Left lung (tissue), 10 donors: Measurements from ENCODE around the gene IL1R1. TPM values are rescaled to one million over a fixed set of nuclear protein-coding genes. Genes with fewer than 3 reads are reported as not detected.
A peak's percentile ranks its signal among the peaks of the same experiment; 100 is the strongest.

Experiments used
- ATAC-seq: fragments of 200-7000 bp; cut with Tn5 transposase; one replicate; pipeline ENCODE4 v1.9.1; 2020; ENCODE audit warnings: moderate library complexity
- DNase-seq, 4 donors: peaks; one replicate each; pipeline ENCODE4 v3.0.0-alpha.2; 2013 to 2020
- H3K27ac ChIP-seq, 2 donors: fragments of 200-600 bp; sonication (generic) in 1 of 2; one replicate each; pipeline versions ENCODE4 v1.5.0 to v1.8.0; 2020 to 2021
- H3K27me3 ChIP-seq, 2 donors: fragments of 200-600 bp; sonication (generic) in 1 of 2; one replicate each; pipeline versions ENCODE4 v1.5.0 to v1.8.0; 2020 to 2021
- H3K36me3 ChIP-seq, 2 donors: fragments of 200-600 bp; sonication (generic) in 1 of 2; one replicate each; pipeline versions ENCODE4 v1.5.0 to v1.8.0; 2020 to 2021
- H3K4me1 ChIP-seq, 2 donors: fragments of 200-600 bp; one replicate each; pipeline ENCODE4 v1.8.0; 2021
- H3K4me3 ChIP-seq, 2 donors: fragments of 200-600 bp; sonication (generic) in 1 of 2; one replicate each; pipeline versions ENCODE4 v1.5.0 to v1.8.0; 2020 to 2021; ENCODE audit warnings: mild to moderate bottlenecking in 1 of 2
- H3K9me3 ChIP-seq, 2 donors: fragments of 200-600 bp; sonication (generic) in 1 of 2; one replicate each; pipeline versions ENCODE4 v1.5.0 to v1.8.0; 2020 to 2021
- intact Hi-C, 2 donors: fragments of 100-400 bp; cut with DNase I; formaldehyde crosslinking; loops; one replicate each; pipeline versions ENCODE4 v1.11.2 to v1.14.2; 2022
- polyA plus RNA-seq, 6 donors: library from polyadenylated mRNA; unstranded; fragments of 120-200 nt; gene quantifications; one replicate each; pipeline ENCODE4 v1.2.1, GENCODE V29; 2013; ENCODE audit not compliant: insufficient read length in 6 of 6
- total RNA-seq, 2 donors: library from RNA; stranded (reverse); fragmentation: NEBNext Ultra II Directional; extraction: Animal tissue kit (Norgen Biotek cat#: 25700); gene quantifications; one replicate each; pipeline ENCODE4 v1.2.1, GENCODE V29; 2021
- TF ChIP-seq, protein P1 (sequence below), 2 donors: fragments of 200-600 bp; sonication (generic) in 1 of 2; IDR thresholded peaks; one replicate each; pipeline versions ENCODE4 v1.5.0 to v1.8.0; 2021; ENCODE audit warnings: antibody characterized with exemption in 2 of 2
- donor health status: DM: no; HTN: yes; CAD: no.
- donor health status: DM: no; HTN: no; CAD: no.

The IL1R1 gene
- total and polyA plus RNA-seq, 8 donors = 91.1 to 224 (median 112) TPM

DNA sequence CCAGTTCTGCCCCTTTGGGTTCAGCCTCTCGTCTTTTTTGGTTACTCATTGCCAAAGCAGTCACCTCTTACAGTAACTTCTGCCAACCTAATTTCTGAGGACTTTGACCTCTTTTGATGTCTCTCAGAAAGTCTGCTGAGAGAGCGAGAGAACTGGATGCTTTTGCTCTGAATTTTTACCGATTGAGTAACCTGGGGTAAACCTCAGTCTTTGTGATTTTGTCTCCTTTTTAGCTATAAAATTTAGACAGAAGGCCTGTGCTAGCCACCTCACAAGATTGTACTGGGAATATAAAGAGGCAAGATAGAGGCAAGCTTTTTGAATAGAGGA, 34.8 kb upstream of the IL1R1 start:
- peak overlapping the region in 1 of 2 donors; percentile 1 for H3K4me3 ChIP-seq
- intact Hi-C loops = no loop called here

DNA sequence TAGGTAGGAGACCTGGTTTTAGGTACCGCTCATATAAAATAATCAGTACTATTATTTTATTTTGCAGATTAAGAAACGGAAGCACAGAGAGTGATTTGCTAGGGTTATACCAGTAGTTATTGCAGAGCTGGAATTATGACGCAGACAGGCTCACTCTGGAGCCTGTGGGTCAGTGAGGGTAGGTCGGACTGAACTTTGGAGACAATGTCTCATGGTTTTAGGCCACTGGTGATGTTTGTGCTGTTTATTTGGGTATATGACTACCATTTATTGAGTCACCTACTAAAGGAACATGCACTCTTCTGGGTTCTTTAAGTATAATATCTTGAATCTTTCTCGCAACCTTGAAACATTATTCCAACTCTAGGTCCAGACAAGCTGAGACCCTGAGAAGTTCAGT, 33.5 kb upstream of the IL1R1 start:
- H3K9me3 ChIP-seq = no peaks in the 10 kb centered on the region
- H3K36me3 ChIP-seq = peaks cover 0 to 40% of the 10 kb centered on the region in 2 donors
- H3K4me1 ChIP-seq = peaks cover 18 to 45% of the 10 kb centered on the region in 2 donors
- peak overlapping the region in 1 of 2 donors; percentile 2 for H3K4me3 ChIP-seq
- DNase-seq (no peak), ATAC-seq (no peak)
- H3K27ac ChIP-seq = no peak overlapping the region
- TF ChIP-seq, protein P1, sequence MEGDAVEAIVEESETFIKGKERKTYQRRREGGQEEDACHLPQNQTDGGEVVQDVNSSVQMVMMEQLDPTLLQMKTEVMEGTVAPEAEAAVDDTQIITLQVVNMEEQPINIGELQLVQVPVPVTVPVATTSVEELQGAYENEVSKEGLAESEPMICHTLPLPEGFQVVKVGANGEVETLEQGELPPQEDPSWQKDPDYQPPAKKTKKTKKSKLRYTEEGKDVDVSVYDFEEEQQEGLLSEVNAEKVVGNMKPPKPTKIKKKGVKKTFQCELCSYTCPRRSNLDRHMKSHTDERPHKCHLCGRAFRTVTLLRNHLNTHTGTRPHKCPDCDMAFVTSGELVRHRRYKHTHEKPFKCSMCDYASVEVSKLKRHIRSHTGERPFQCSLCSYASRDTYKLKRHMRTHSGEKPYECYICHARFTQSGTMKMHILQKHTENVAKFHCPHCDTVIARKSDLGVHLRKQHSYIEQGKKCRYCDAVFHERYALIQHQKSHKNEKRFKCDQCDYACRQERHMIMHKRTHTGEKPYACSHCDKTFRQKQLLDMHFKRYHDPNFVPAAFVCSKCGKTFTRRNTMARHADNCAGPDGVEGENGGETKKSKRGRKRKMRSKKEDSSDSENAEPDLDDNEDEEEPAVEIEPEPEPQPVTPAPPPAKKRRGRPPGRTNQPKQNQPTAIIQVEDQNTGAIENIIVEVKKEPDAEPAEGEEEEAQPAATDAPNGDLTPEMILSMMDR (IDR thresholded peaks at IDR 0.05) = no peak
- intact Hi-C loops = no loop called here
- H3K27me3 ChIP-seq = no peaks in the 10 kb centered on the region

More for the DNA sequence above, 34.8 kb upstream of the IL1R1 start:
- ATAC-seq (no peak), DNase-seq (no peak)
- H3K36me3 ChIP-seq = peaks cover 0 to 36% of the 10 kb centered on the region in 2 donors
- no peaks in the 10 kb centered on the region for H3K27me3 ChIP-seq
- TF ChIP-seq, protein P1 (IDR thresholded peaks at IDR 0.05) = no peak
- H3K9me3 ChIP-seq = peaks cover 0 to 2% of the 10 kb centered on the region in 2 donors
- peaks cover 22 to 47% of the 10 kb centered on the region in 2 donors for H3K4me1 ChIP-seq
- peak overlapping the region in 1 of 2 donors; percentile 48 for H3K27ac ChIP-seq

DNA sequence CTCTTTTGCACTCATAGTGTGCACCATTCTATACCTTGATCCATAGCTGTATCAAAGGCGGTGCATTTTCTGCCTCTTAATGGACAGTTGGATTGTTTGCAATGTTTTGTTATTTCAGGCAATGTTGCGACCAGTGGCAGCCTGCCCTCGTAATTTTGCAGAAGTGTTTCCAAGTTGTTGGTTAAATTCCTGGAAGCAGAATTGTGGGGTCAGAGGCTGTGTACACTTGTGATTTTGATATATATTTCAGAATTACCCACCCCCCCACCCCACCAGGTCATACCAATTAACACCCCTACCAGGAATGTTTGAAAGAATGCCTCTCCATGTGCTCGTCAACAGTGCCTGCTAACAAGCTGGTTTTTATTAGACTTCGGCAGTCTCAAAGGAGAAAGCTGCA, 32.4 kb upstream of the IL1R1 start:
- ATAC-seq (peak; percentile 19), DNase-seq (no peak)
- Histone ChIP-seq H3K4me1 (peaks cover 24 to 47% of the 10 kb centered on the region in 2 donors), H3K4me3 (no peak overlapping the region), H3K9me3 (no peaks in the 10 kb centered on the region), H3K36me3 (peaks cover 0 to 40% of the 10 kb centered on the region in 2 donors), H3K27me3 (no peaks in the 10 kb centered on the region), H3K27ac (peak overlapping the region in 1 of 2 donors; percentile 59)
- intact Hi-C loops = no loop called here
- TF ChIP-seq, protein P1 (IDR thresholded peaks at IDR 0.05) = no peak

DNA sequence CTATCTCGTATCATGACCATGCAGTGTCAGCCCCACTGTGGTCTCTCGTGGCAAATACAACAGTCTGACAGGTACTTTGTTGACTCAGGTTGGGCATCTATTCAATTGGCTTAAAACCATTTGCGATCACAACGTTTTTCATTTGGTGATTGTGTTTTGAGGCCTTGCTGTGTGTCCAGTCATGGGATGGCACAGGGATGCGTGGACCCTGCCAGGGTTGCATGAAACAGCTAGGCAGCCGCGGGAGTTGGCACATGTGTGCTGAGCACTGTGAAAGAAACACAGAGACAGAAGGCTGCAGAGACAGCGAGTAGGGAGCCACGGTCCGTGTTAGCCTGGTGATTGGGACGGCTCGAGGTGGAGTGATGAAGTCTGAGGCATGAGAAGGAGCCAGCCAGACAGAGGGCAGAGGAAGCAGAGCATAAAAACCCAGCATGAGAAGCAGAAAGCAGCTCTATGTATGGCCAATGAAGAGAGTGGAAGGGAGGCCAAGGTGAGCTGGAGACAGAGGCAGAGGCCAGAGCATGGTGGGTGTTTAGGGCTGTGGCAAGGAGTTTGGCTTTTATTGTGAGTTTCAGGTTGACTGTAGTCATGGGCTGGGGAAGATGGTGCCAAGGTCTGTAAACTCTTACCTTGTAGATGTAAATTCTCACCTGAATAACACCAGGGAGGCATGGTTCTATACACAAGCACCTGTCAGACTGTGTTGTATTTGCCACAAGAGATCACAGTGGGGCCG, 31.8 kb upstream of the IL1R1 start:
- peaks cover 27 to 53% of the 10 kb centered on the region in 2 donors for H3K4me1 ChIP-seq
- H3K4me3 ChIP-seq = peak overlapping the region in 1 of 2 donors; percentile 5
- peak overlapping the region; percentile 18 to 59 for H3K27ac ChIP-seq
- intact Hi-C loops = no loop called here
- TF ChIP-seq, protein P1 (IDR thresholded peaks at IDR 0.05) = no peak
- no peaks in the 10 kb centered on the region for H3K27me3 ChIP-seq
- ATAC-seq (no peak), DNase-seq (no peak)
- peaks cover 0 to 46% of the 10 kb centered on the region in 2 donors for H3K36me3 ChIP-seq
- H3K9me3 ChIP-seq = no peaks in the 10 kb centered on the region

DNA sequence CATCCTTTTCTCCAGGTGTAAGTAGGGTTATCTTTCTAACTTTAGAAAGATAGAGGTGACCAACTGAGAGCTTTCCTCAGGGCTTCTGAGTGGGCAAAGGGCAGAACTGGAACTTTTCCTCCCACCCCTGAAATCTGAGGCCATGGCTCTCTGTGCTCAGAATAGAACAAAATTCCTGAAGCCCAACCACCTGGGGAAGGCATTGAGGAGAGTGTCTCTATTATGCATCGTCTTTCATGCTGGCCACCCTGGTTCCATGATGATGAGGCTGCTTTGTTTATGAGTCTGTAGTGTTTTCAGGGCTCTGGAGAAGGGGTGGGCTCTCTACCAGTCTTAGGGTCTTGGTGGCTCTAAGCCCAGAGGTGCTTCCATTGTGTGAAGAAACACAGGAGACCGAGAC, 30.7 kb upstream of the IL1R1 start:
- Histone ChIP-seq H3K9me3 (no peaks in the 10 kb centered on the region), H3K27me3 (no peaks in the 10 kb centered on the region), H3K4me1 (peaks cover 37 to 60% of the 10 kb centered on the region in 2 donors), H3K4me3 (no peak overlapping the region), H3K27ac (peak overlapping the region in 1 of 2 donors; percentile 7), H3K36me3 (peaks cover 0 to 49% of the 10 kb centered on the region in 2 donors)
- no peak for ATAC-seq
- TF ChIP-seq, protein P1 (IDR thresholded peaks at IDR 0.05) = no peak
- intact Hi-C loops = no loop called here
- no peak for DNase-seq
